Forelimb muscle (tissue), 1 donor: ENCODE results near the gene PTPN6. TPM values are rescaled to one million over a fixed set of nuclear protein-coding genes. Genes with fewer than 3 reads are reported as not detected.

Experiments used
- DNase-seq: peaks from one replicate; pipeline ENCODE4 v3.0.0-alpha.2; 2013; ENCODE audit warnings: low read depth
- polyA plus RNA-seq: library from polyadenylated mRNA; unstranded; fragments of 120-200 nt; gene quantifications from one replicate; pipeline ENCODE4 v1.2.1, GENCODE V29; 2013; ENCODE audit not compliant: insufficient read length

Gene PTPN6
- polyA plus RNA-seq, 1 donor = 5.0 TPM

DNA sequence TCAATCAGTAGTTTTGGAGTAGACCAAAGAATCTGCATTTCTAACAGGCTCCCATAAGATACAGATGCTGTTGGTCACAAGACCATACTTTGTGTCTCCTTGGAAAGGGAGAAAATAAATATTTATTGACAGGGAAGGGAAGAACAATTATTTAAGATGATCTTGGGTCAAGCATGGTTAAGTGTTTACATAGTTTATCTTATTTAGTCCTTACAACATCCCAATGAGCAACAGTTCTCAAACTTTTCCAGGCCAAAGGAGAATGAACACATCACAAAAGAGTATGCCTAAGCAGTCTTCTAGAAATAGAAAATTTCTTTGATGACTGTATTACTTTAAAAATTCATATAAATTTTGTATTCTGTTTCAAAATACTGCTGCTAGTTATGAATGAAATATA, 58.4 kb downstream of the PTPN6 start:
- no peak for DNase-seq

Other genes with a start within 250 kb of the PTPN6 start
- 63.3 TPM for gene COPS7A, start 227.3 kb upstream of the PTPN6 start, polyA plus RNA-seq
- gene MLF2, start 198.2 kb upstream of the PTPN6 start, polyA plus RNA-seq = 130 TPM
- gene PTMS, start 185.0 kb upstream of the PTPN6 start, polyA plus RNA-seq = 373 TPM
- gene LAG3, start 178.8 kb upstream of the PTPN6 start, polyA plus RNA-seq = 0.70 TPM
- gene CD4, start 161.8 kb upstream of the PTPN6 start, polyA plus RNA-seq = 5.6 TPM
- gene GPR162, start 129.5 kb upstream of the PTPN6 start, polyA plus RNA-seq = 16.8 TPM
- 40.3 TPM for gene P3H3, start 122.9 kb upstream of the PTPN6 start, polyA plus RNA-seq
- 32.4 TPM for gene GNB3, start 110.4 kb upstream of the PTPN6 start, polyA plus RNA-seq
- gene CDCA3, start 100.1 kb upstream of the PTPN6 start, polyA plus RNA-seq = 17.5 TPM
- 62.2 TPM for gene USP5, start 99.2 kb upstream of the PTPN6 start, polyA plus RNA-seq
- 1,115 TPM for gene TPI1, start 83.8 kb upstream of the PTPN6 start, polyA plus RNA-seq
- gene SPSB2, start 78.1 kb upstream of the PTPN6 start, polyA plus RNA-seq = 8.9 TPM
- gene LRRC23, start 46.5 kb upstream of the PTPN6 start, polyA plus RNA-seq = 10.5 TPM
- gene ENO2, start 36.8 kb upstream of the PTPN6 start, polyA plus RNA-seq = 6.1 TPM
- gene ATN1, start 23.4 kb upstream of the PTPN6 start, polyA plus RNA-seq = 70.4 TPM
- not detected for gene RNU7-1, start 7.5 kb upstream of the PTPN6 start, polyA plus RNA-seq
- 155 TPM for gene C12orf57, start 7.3 kb upstream of the PTPN6 start, polyA plus RNA-seq
- 304 TPM for gene PHB2, start 19.3 kb downstream of the PTPN6 start, polyA plus RNA-seq
- 28.8 TPM for gene EMG1, start 19.6 kb downstream of the PTPN6 start, polyA plus RNA-seq
- gene LPCAT3, start 67.1 kb downstream of the PTPN6 start, polyA plus RNA-seq = 20.1 TPM
- 66.4 TPM for gene C1S, start 109.4 kb downstream of the PTPN6 start, polyA plus RNA-seq
- 80.9 TPM for gene C1R, start 141.1 kb downstream of the PTPN6 start, polyA plus RNA-seq
- 10.5 TPM for gene C1RL, start 157.9 kb downstream of the PTPN6 start, polyA plus RNA-seq
- 2.4 TPM for gene RBP5, start 177.5 kb downstream of the PTPN6 start, polyA plus RNA-seq
- gene CLSTN3, start 179.0 kb downstream of the PTPN6 start, polyA plus RNA-seq = 13.5 TPM
- gene PEX5, start 238.3 kb downstream of the PTPN6 start, polyA plus RNA-seq = 40.0 TPM